OCI-LY7 (cell line): Measurements from ENCODE around the gene ANKRD53. TPM values are rescaled to one million over a fixed set of nuclear protein-coding genes. Genes with fewer than 3 reads are reported as not detected.

Experiments
- BruUV-seq: library from RNA; stranded (reverse); fragments of 400-500 nt; replicated peaks from 2 replicates; lab custom pipeline; 2021; lab: Mats Ljungman, UMichigan
- CTCF ChIA-PET: fragments of 300-600 bp; sonication (Branson Sonifier 250); formaldehyde crosslinking; loops from one replicate; lab custom pipeline; 2022; ENCODE audit warnings: antibody characterized with exemption; ENCODE audit not compliant: unreplicated experiment; lab: Charles Lee
- POLR2A ChIA-PET: fragments of 300-600 bp; sonication (Branson Sonifier 250); formaldehyde crosslinking; loops from one replicate; lab custom pipeline; 2022; ENCODE audit warnings: antibody characterized with exemption; lab: Charles Lee
- DNase-seq: peaks from one replicate; pipeline ENCODE4 v3.0.0-alpha.2; 2015; ENCODE audit warnings: low spot score
- H2AFZ ChIP-seq: fragments of 200-600 bp; sonication (generic), shearing (Covaris generic); 2 replicates; pipeline ENCODE4 v1.6.1; 2014; ENCODE audit warnings: mild to moderate bottlenecking, antibody characterized with exemption, low read length, moderate library complexity
- H3K27ac ChIP-seq: fragments of 200-600 bp; sonication (generic); 2 replicates; pipeline ENCODE4 v1.5.1; 2014; ENCODE audit warnings: mixed run types, low read depth, mild to moderate bottlenecking, moderate library complexity, low read length, inconsistent platforms; ENCODE audit not compliant: poor library complexity, severe bottlenecking
- H3K36me3 ChIP-seq: fragments of 200-600 bp; sonication (generic); 2 replicates; pipeline ENCODE4 v1.6.1; 2014; ENCODE audit warnings: mild to moderate bottlenecking, antibody characterized with exemption, low read length, moderate library complexity, mixed read lengths; ENCODE audit not compliant: insufficient read depth
- H3K4me1 ChIP-seq: fragments of 200-600 bp; sonication (generic); 2 replicates; pipeline ENCODE4 v1.5.1; 2014; ENCODE audit warnings: mild to moderate bottlenecking, low read length; ENCODE audit not compliant: insufficient read depth, poor library complexity, severe bottlenecking
- H3K4me2 ChIP-seq: fragments of 200-600 bp; sonication (generic); 2 replicates; pipeline ENCODE4 v1.6.1; 2014; ENCODE audit warnings: mild to moderate bottlenecking, low read length
- H3K4me3 ChIP-seq: fragments of 200-600 bp; sonication (generic); 2 replicates; pipeline ENCODE4 v1.5.1; 2014; ENCODE audit warnings: mild to moderate bottlenecking, low read depth, low read length; ENCODE audit not compliant: poor library complexity, severe bottlenecking
- H3K79me2 ChIP-seq: fragments of 200-600 bp; sonication (generic); 2 replicates; pipeline ENCODE4 v1.6.1; 2016; ENCODE audit warnings: low read depth, mild to moderate bottlenecking, low read length, moderate library complexity, mixed read lengths; ENCODE audit not compliant: insufficient read depth
- H3K9me2 ChIP-seq: fragments of 200-600 bp; sonication (generic); 2 replicates; pipeline ENCODE4 v1.6.1; 2016; ENCODE audit warnings: mild to moderate bottlenecking, low read length, mixed read lengths; ENCODE audit not compliant: insufficient read depth
- H3K9me3 ChIP-seq: fragments of 200-600 bp; sonication (generic); 2 replicates; pipeline ENCODE4 v1.6.1; 2014; ENCODE audit warnings: mild to moderate bottlenecking, mixed run types, low read length, mixed read lengths
- H4K20me1 ChIP-seq: fragments of 200-600 bp; sonication (generic); 2 replicates; pipeline ENCODE4 v1.6.1; 2014; ENCODE audit warnings: mild to moderate bottlenecking, antibody characterized with exemption, low read length, moderate library complexity, mixed read lengths; ENCODE audit not compliant: insufficient read depth
- EZH2phosphoT487 ChIP-seq: fragments of 200-600 bp; sonication (generic); IDR thresholded peaks from 2 replicates; pipeline ENCODE4 v1.6.1; 2018; ENCODE audit warnings: low read depth, borderline replicate concordance, mild to moderate bottlenecking, mixed run types, antibody characterized with exemption, low read length, moderate library complexity, mixed read lengths
- intact Hi-C: fragments of 100-400 bp; cut with micrococcal nuclease; formaldehyde crosslinking; loops from one replicate; pipeline ENCODE4 v1.10.0; 2022; ENCODE audit not compliant: unreplicated experiment
- total RNA-seq, 2 experiments: library from RNA; depleted of rRNA in 1 of 2; stranded (reverse); fragments of >200 nt in 1 of 2; shearing (Covaris generic) in 1 of 2; gene quantifications; 2 replicates each; pipeline ENCODE4 v1.2.3, GENCODE V29; 2014 to 2022
- TF ChIP-seq, protein P1 (sequence below): fragments of 200-600 bp; sonication (generic); conservative IDR thresholded peaks from 2 replicates; pipeline ENCODE4 v1.5.1; 2014; ENCODE audit warnings: mild to moderate bottlenecking, antibody characterized with exemption, low read length, moderate library complexity, mixed read lengths

ANKRD53 gene
- total RNA-seq, 2 experiments from 2014 or later: not detected

- TF ChIP-seq EZH2phosphoT487: no peak
- TF ChIP-seq, protein P1, sequence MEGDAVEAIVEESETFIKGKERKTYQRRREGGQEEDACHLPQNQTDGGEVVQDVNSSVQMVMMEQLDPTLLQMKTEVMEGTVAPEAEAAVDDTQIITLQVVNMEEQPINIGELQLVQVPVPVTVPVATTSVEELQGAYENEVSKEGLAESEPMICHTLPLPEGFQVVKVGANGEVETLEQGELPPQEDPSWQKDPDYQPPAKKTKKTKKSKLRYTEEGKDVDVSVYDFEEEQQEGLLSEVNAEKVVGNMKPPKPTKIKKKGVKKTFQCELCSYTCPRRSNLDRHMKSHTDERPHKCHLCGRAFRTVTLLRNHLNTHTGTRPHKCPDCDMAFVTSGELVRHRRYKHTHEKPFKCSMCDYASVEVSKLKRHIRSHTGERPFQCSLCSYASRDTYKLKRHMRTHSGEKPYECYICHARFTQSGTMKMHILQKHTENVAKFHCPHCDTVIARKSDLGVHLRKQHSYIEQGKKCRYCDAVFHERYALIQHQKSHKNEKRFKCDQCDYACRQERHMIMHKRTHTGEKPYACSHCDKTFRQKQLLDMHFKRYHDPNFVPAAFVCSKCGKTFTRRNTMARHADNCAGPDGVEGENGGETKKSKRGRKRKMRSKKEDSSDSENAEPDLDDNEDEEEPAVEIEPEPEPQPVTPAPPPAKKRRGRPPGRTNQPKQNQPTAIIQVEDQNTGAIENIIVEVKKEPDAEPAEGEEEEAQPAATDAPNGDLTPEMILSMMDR: no peak
- Histone ChIP-seq H3K4me2 (no peak overlapping the region), H3K9me2 (no peaks in the 10 kb centered on the region), H3K9me3 (no peaks in the 10 kb centered on the region), H3K36me3 (no peaks in the 10 kb centered on the region), H3K4me1 (no peaks in the 10 kb centered on the region), H3K79me2 (no peaks in the 10 kb centered on the region), H3K27ac (no peak overlapping the region), H4K20me1 (no peaks in the 10 kb centered on the region), H2AFZ (no peak overlapping the region), H3K4me3 (no peak overlapping the region)
- CTCF ChIA-PET: no interaction called here
- BruUV-seq: no TSS peak
- intact Hi-C loops: no loop called here
- DNase-seq: no peak
- POLR2A ChIA-PET: interaction anchor here (0.7 kb wide), 1 partner anchor 68 kb away, joined by 3 read pairs; no protein-coding TSS in a partner anchor
Measured at GRCh38 chr2:70938586-70938950, 39.9 kb upstream of the ANKRD53 start.

- H2AFZ ChIP-seq: no peak overlapping the region
- H3K36me3 ChIP-seq: no peaks in the 10 kb centered on the region
- CTCF ChIA-PET: no interaction called here
- intact Hi-C loops: no loop called here
- no peaks in the 10 kb centered on the region for H3K79me2 ChIP-seq
- POLR2A ChIA-PET: interaction anchor here (0.7 kb wide), 1 partner anchor 69 kb away, joined by 3 read pairs; no protein-coding TSS in a partner anchor
- no peaks in the 10 kb centered on the region for H3K9me2 ChIP-seq
- no peaks in the 10 kb centered on the region for H3K4me1 ChIP-seq
- H3K27ac ChIP-seq: no peak overlapping the region
- H3K4me3 ChIP-seq: no peak overlapping the region
- H3K4me2 ChIP-seq: no peak overlapping the region
- no peaks in the 10 kb centered on the region for H3K9me3 ChIP-seq
- no peak for TF ChIP-seq EZH2phosphoT487
- TF ChIP-seq, protein P1: no peak
- BruUV-seq: no TSS peak
- H4K20me1 ChIP-seq: no peaks in the 10 kb centered on the region
- DNase-seq: no peak
Measured at GRCh38 chr2:70939001-70939838, 39.2 kb upstream of the ANKRD53 start.
